GM21360 (cell line): ENCODE data around the gene GANAB.
A peak's percentile ranks its signal among the peaks of the same experiment; 100 is the strongest.
"Not testable (repeated sequence)": the region's sequence is repeated elsewhere in the genome, so short reads cannot be mapped to it uniquely, and the experiment has no call there.

Experiments used
- ATAC-seq: cut with Tn5 transposase; IDR thresholded peaks from one replicate; pipeline ENCODE4 v1.9.1; 2021; ENCODE audit warnings: mild to moderate bottlenecking, moderate library complexity; ENCODE audit not compliant: unreplicated experiment

The GANAB gene

DNA sequence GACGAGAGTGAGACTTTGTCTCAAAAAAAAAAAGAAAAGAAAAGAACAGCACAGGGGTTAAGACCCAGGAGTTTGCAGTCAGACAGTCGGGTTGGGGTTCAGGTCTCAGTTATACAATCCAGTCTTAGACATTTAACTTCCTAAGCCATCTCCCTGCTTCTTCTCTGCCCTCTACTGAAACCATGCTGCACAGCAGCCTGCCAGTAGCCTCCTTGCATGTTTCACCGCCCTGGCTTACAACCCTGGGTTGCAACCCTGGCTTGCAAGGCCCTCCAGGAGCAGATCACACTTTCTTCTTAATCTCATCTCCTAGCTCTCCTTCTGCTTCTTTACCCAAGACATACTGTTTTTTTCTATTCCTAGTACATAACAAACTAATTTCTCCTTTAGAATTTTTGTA lies 18.7 kb downstream of the GANAB start:
- ATAC-seq: no peak

- ATAC-seq: no peak
Measured at GRCh38 chr11:62622476-62623089, 23.8 kb downstream of the GANAB start.

GRCh38 chr11:62621567-62622470 lies 24.6 kb downstream of the GANAB start, which contains the start of gene B3GAT3:
Gene B3GAT3 (minus strand): TSS chr11:62621986. CDS start chr11:62621947, 39 bp downstream.
- peak; percentile 90 for ATAC-seq

GRCh38 chr11:62621027-62621566 lies 25.3 kb downstream of the GANAB start:
- ATAC-seq: no peak

DNA sequence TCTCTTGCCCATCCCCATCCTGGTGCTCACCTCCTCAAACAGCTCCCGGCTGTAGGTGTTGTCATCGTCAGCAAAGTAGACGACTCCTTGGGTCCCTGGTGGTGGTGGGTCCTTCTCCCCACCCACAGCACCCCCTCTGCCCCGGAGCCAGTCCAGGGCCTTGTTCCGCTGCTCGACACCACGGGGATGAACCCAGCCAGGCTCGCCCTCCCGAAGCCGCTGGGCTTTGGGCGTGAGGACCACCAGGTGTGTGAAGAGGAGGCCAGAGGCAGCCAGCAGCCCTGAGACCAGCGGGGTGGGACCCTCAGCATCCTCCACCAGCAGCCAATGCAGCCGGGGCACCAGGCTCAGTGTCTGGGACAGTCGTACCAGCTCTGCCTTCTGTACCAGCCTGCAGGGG lies 29.5 kb downstream of the GANAB start:
- not testable (repeated sequence) for ATAC-seq

DNA sequence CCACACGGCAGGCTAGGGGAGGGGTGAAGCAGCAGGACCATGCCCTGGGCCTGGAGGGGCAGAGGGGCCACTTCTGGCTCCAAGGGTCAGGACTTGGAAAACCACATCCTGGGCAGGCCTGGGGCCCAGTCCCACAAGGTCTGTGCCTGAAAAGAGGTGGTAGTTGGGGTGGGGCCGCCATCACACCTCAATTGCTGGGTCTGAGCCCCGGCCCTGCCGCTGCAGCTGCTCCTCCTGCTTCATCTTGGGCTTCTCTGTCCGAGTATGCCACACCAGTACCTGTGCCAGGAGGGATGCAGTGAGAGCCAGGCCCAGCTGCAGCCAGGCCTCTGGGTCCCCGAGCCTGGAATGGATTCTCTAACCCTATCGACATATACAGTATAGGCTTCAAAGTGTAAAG lies 30.9 kb downstream of the GANAB start:
- no peak for ATAC-seq

DNA sequence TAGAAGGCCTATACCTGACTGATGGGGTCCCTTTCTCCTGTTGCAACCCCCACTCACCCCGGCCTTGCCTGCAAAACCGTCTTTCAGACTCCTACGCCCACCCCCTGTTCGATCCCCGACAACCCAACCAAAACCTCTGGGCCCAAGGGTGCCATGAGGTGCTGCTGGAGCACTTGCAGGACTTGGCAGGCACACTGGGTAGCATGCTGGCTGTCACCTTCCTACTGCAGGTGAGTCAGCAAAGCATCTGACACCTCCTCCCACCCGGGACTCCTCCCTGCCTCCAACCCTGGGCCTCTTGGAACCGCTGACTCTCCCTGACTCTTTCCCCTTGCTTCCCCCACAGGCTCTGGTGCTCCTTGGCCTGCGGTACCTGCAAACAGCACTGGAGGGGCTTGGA lies 32.1 kb downstream of the GANAB start:
- ATAC-seq: no peak

GRCh38 chr11:62613291-62613778 lies 33.1 kb downstream of the GANAB start:
- ATAC-seq: no peak

DNA sequence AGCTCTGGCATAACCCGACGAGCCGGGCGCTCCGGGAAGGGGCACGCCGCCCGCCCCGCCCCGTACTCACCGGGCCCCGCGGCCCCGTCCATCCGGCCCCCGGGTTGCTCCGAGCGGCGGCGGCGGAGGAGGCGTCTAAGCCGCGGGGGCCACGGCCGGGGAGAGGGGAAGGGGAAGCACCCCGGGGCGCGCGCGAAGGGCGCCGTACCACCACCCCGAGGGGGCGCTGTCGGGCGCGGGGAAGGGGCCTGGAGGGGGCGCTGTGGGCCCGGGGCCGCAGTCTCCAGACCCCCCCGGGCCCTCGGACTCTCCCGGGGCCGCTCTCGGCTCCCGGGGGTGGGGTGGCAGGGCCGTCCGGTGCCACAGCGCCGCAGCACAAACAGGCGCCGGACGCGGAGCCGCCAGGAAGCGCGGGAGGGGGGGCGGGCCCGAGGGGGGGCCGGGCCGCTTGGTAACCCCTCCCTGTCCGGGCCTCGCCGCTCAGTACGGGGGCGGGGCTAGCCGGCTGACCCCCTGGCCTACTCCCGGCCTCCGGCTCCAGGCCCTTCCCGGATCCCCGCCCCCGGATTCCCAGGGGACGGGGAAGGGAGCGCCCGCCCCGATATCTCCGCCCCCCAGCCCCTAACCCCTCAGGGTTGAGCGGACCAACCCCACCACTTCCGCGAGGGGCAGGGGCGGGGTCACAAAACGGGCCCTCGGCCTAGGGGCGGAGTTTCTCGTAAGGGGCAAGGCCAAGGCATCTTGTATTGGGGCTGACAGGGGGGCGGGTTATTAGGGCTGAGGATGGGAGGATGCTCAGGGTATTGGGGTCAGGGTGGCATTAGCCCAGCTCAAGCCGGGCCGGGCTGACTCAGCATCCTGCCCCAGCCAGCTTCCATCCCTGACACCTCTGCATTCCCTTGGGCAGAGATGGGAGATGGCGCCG lies 33.8 kb downstream of the GANAB start, which contains the start of the genes EML3 and ROM1:
EML3 (minus strand) TSS at position 410 of the 925 bp plus-strand sequence; CDS start at position 92, 318 bp downstream.
ROM1 (plus strand) TSS at position 892 of the 925 bp plus-strand sequence; CDS start at position 917, 25 bp downstream.
- ATAC-seq: peak; percentile 59

- peak; percentile 15 for ATAC-seq
Measured at GRCh38 chr11:62611705-62612365, 34.6 kb downstream of the GANAB start.

GRCh38 chr11:62610814-62611704 lies 35.4 kb downstream of the GANAB start:
- no peak for ATAC-seq

DNA sequence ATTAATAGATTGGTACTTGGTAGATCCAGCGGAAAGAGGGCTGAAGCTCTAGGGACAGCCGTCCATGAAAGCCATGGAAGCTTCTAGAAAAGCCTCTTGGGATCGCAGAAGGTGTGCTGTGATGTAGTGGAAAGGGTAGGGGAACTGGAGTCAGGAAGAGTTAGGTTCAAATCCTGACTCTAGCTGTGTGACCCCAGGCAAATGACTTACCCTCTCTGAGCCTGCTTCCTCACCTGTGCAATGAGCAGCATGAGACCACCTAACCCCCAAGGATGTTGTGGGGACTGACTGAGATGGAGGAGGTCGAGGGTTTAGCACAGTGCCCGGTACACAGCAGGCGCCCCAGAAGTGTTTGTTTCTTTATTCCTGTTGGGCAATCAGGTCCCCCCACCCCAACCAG lies 36.0 kb downstream of the GANAB start:
- no peak for ATAC-seq

GRCh38 chr11:62608776-62609175 lies 37.6 kb downstream of the GANAB start:
- no peak for ATAC-seq

DNA sequence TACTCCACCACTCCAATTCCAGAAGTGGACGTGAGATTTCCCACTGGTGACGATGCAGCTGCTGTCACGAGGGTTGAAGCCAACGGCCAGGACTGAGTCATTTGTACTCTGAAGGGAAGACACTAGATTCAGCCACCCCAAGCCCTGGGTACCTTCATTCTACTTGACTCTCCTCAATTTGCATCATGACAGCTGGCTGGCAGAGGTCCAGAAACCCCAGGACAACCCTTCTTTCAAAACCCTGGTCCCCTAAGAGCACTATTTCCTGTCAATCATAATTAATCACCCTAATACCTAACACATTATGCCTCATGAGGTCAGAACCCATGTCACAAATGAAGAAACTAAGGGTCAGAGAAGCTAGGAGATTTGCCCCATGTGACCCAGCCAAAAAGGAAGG lies 38.7 kb downstream of the GANAB start:
- ATAC-seq: no peak

GRCh38 chr11:62605902-62606301 lies 40.5 kb downstream of the GANAB start:
- no peak for ATAC-seq

DNA sequence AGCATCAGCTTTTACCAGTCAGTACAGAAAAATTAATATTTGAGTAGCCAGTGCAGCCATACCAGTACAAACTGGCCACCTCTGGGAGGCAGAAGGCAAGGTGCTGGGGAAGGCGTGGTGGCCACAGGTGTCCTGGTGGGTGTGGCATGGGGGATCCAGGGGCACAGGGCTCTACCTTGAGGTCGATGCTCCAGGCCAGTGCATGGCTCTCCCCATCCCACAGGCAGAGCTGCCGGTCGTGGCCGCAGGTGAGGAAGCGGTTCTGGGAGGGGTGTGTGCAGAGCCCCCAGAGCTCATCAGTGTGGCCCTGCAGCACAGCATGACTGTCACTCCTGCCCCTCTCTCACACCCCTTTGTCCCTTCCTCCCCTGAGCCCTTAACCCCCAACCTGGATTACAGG lies 40.9 kb downstream of the GANAB start:
- ATAC-seq: no peak

GRCh38 chr11:62604460-62605120 lies 41.8 kb downstream of the GANAB start:
- no peak for ATAC-seq

DNA sequence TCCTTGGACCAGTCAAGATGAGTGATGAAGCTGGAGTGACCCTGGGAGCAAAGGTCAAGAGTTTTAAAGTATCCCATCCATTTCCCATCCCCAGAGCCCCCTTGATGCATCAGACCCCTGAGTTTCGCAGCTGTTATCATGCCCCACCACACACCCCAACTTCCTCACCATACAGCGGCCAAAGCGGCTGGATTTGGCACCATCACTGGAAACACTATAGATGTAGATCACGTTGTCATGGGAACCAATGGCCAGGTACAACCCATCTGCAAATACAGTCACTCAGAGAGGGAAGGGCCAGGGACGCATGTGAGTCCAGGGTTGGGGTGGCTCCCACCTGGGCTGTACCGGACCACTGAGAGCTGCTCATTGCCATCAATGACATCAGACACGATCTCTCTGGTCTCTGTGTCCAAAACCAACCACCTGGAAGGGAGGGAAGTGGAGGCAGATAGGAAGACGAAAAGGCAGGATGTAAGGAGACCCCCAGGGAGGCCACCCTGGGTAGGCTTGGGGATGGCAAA lies 42.6 kb downstream of the GANAB start:
- no peak for ATAC-seq
